GM23248 (cell line): ENCODE data around the gene ACP6. TPM values are rescaled to one million over a fixed set of nuclear protein-coding genes. Genes with fewer than 3 reads are reported as not detected.

Experiments
- DNase-seq: peaks from one replicate; pipeline ENCODE4 v3.0.0-alpha.2; 2015
- H2AFZ ChIP-seq: fragments of 200-600 bp; sonication (generic); 2 replicates; pipeline ENCODE4 v1.6.1; 2016; ENCODE audit warnings: antibody characterized with exemption
- H3F3A ChIP-seq: fragments of 200-600 bp; sonication (generic); 2 replicates; pipeline ENCODE4 v1.6.1; 2016; ENCODE audit warnings: mild to moderate bottlenecking, antibody characterized with exemption, mixed run types; ENCODE audit not compliant: insufficient read depth
- H3K27ac ChIP-seq: fragments of 200-600 bp; sonication (generic); 2 replicates; pipeline ENCODE4 v1.5.1; 2016; ENCODE audit warnings: mild to moderate bottlenecking
- H3K27me3 ChIP-seq: fragments of 200-600 bp; sonication (generic); replicated peaks from 2 replicates; pipeline ENCODE4 v1.6.1; 2016; ENCODE audit warnings: mild to moderate bottlenecking; ENCODE audit not compliant: insufficient read depth
- H3K36me3 ChIP-seq: fragments of 200-600 bp; sonication (generic); 2 replicates; pipeline ENCODE4 v1.6.1; 2016; ENCODE audit warnings: low read depth, mild to moderate bottlenecking
- H3K4me1 ChIP-seq: fragments of 200-600 bp; sonication (generic); 2 replicates; pipeline ENCODE4 v1.6.1; 2016; ENCODE audit warnings: mild to moderate bottlenecking; ENCODE audit not compliant: insufficient read depth
- H3K4me2 ChIP-seq: fragments of 200-600 bp; sonication (generic); one replicate; pipeline ENCODE4 v1.6.1; 2016; ENCODE audit warnings: mild to moderate bottlenecking; ENCODE audit not compliant: unreplicated experiment
- H3K4me3 ChIP-seq: fragments of 200-600 bp; sonication (generic); 2 replicates; pipeline ENCODE4 v1.5.1; 2016; ENCODE audit warnings: mild to moderate bottlenecking
- H3K79me2 ChIP-seq: fragments of 200-600 bp; sonication (generic); 2 replicates; pipeline ENCODE4 v1.6.1; 2016; ENCODE audit warnings: mild to moderate bottlenecking; ENCODE audit not compliant: insufficient read depth
- H3K9ac ChIP-seq: fragments of 200-600 bp; sonication (generic); 2 replicates; pipeline ENCODE4 v1.6.1; 2016; ENCODE audit warnings: mild to moderate bottlenecking
- H3K9me2 ChIP-seq: fragments of 200-600 bp; sonication (generic); 2 replicates; pipeline ENCODE4 v1.6.1; 2016; ENCODE audit warnings: mixed run types, mild to moderate bottlenecking, moderate library complexity; ENCODE audit not compliant: insufficient read depth
- H3K9me3 ChIP-seq: fragments of 200-600 bp; sonication (generic); one replicate; pipeline ENCODE4 v1.6.1; 2017; ENCODE audit warnings: low read depth
- H4K20me1 ChIP-seq: fragments of 200-600 bp; sonication (generic); 2 replicates; pipeline ENCODE4 v1.6.0; 2016; ENCODE audit not compliant: insufficient read depth
- EZH2 ChIP-seq: fragments of 200-600 bp; sonication (generic); IDR thresholded peaks from 2 replicates; pipeline ENCODE4 v1.6.1; 2018; ENCODE audit warnings: antibody characterized with exemption, mild to moderate bottlenecking; ENCODE audit not compliant: insufficient read depth, poor library complexity, severe bottlenecking
- EZH2phosphoT487 ChIP-seq: fragments of 200-600 bp; sonication (generic); IDR thresholded peaks from 2 replicates; pipeline ENCODE4 v1.6.1; 2018; ENCODE audit warnings: antibody characterized with exemption, moderate library complexity, mild to moderate bottlenecking, low read depth; ENCODE audit not compliant: insufficient read depth
- WGBS, 2 experiments: methylation state at CpG; one replicate each; pipeline ENCODE4 v1.1.6; 2015 to 2017; ENCODE audit warnings: low lambda C conversion rate in 2 of 2, low coverage in 1 of 2; ENCODE audit errors: missing lambda C conversion rate in 2 of 2; 5-methylcytosine and 5-hydroxymethylcytosine counted together
- in situ Hi-C: fragments of 300-500 bp; cut with MboI; formaldehyde crosslinking; loops from 2 replicates; pipeline ENCODE4 v1.15.0; 2020
- polyA plus RNA-seq: library from polyadenylated mRNA; unstranded; fragments of >200 nt; fragmentation: Nextera tagmentation; extraction: Ambion mirVana; gene quantifications from 2 replicates; pipeline ENCODE4 v1.2.1, GENCODE V29; 2016
- total RNA-seq: library from RNA; depleted of rRNA; stranded (reverse); fragments of >200 nt; shearing (Covaris generic); gene quantifications from 2 replicates; pipeline ENCODE4 v1.2.3, GENCODE V29; 2014

The ACP6 gene
- total and polyA plus RNA-seq, 2 experiments from 2014 or later, result 9.1 to 11.0 TPM

DNA sequence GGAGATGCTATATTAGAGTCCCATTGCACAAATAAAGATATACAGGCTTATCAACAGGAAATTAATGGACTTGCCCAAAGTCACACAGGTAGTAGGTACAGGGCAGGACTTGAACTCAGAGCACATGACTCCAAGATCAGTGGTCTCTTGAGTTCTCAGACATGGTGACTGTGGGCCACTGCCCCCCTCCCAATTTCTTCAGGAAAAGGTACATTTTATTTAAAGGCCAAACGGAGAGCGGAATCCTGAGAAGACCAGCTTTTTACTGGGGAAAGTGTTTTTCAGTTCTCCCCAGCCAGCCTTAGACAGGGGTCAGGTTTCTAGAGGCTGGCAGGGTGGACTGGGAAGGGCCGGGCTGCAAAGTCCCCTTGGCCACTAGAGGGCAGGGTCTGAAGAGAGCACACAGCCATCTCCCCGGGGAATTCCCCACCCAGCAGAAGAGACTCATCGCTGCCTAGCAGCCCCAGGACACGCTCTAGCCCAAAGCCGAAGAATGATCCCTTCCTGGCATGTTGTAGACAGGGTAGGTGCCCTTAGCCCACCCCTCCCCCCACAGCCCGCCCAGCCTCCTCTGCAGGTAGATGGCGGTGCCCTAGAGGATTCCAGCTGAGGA is 29.7 kb downstream of the ACP6 start:
- Histone ChIP-seq H3K4me2 (no peak overlapping the region), H2AFZ (no peak overlapping the region), H4K20me1 (no peaks in the 10 kb centered on the region), H3K36me3 (no peaks in the 10 kb centered on the region), H3K9ac (no peak overlapping the region), H3K4me3 (no peak overlapping the region), H3F3A (no peaks in the 10 kb centered on the region), H3K4me1 (no peaks in the 10 kb centered on the region), H3K9me2 (no peaks in the 10 kb centered on the region), H3K27ac (no peak overlapping the region), H3K79me2 (no peaks in the 10 kb centered on the region), H3K27me3 (no peaks in the 10 kb centered on the region), H3K9me3 (no peaks in the 10 kb centered on the region)
- TF ChIP-seq EZH2, result no peak
- no peak for TF ChIP-seq EZH2phosphoT487
- 45 to 50% methylated on average over 8 to 9 of the region's 9 CpGs for whole genome bisulfite sequencing, 2 experiments
- in situ Hi-C loops, result loop anchor here (25.0 kb wide), 1 partner anchor 353 kb away; no protein-coding TSS in a partner anchor
- peak; percentile 95 for DNase-seq

DNA sequence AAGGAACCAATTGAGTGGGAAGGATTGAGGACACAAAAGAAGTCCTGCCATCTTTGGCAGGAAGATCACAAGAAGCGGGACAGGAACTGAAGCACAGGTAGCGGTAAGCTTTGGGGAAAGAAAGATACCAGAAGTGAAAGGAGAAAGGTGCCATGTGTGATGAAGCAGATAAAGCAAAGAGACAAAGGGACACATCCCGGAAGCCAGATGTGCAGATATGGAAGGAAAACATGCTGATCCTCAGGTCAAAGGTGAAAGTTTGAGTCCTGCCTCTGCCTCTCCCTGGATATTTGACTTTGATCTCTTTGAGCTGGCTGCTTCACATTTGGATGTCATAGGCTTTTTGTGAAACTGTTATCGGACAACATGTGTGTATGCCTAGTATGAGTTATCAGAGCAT is 34.0 kb downstream of the ACP6 start:
- Histone ChIP-seq H4K20me1 (no peaks in the 10 kb centered on the region), H3K4me3 (no peak overlapping the region), H2AFZ (no peak overlapping the region), H3K4me1 (no peaks in the 10 kb centered on the region), H3K27me3 (no peaks in the 10 kb centered on the region), H3F3A (no peaks in the 10 kb centered on the region), H3K4me2 (no peak overlapping the region), H3K79me2 (no peaks in the 10 kb centered on the region), H3K36me3 (no peaks in the 10 kb centered on the region), H3K9ac (no peak overlapping the region), H3K9me3 (no peaks in the 10 kb centered on the region), H3K27ac (no peak overlapping the region), H3K9me2 (no peaks in the 10 kb centered on the region)
- DNase-seq, result no peak
- WGBS, 2 experiments, result 91 to 97% methylated on average over 4 of the region's 4 CpGs
- in situ Hi-C loops, result loop anchor here (25.0 kb wide), 1 partner anchor 349 kb away; no protein-coding TSS in a partner anchor
- TF ChIP-seq EZH2phosphoT487, result no peak
- TF ChIP-seq EZH2, result no peak

DNA sequence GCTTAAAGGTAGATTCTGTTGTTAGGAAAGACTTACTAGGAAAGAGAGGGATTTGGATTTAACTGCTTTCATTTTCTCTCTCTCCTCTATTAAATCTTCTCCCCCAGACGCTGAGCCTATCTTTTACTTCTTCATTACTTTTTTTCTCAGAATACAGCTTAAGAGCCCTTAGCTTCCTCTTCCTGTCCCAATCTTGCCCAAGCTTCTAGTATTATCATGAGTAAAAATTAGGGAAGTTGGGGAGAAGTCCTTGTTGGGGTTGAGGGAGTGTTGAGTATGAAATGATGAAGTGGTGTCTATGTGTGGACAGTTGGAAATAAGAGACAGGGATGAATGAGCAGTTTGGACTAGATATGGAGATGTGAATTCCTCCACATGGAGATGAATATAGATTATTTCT is 35.0 kb downstream of the ACP6 start:
- H3K9me2 ChIP-seq, result no peaks in the 10 kb centered on the region
- H3K36me3 ChIP-seq, result no peaks in the 10 kb centered on the region
- H3K4me1 ChIP-seq, result 0 out of 2 replicates have a peak, but pooled peaks cover 5% of the 10 kb centered on the region
- H3F3A ChIP-seq, result no peaks in the 10 kb centered on the region
- no peaks in the 10 kb centered on the region for H3K27me3 ChIP-seq
- WGBS, 2 experiments, result 95% methylated on average over 1 of the region's 1 CpG
- no peak overlapping the region for H2AFZ ChIP-seq
- no peak overlapping the region for H3K27ac ChIP-seq
- H3K9me3 ChIP-seq, result no peaks in the 10 kb centered on the region
- no peaks in the 10 kb centered on the region for H3K79me2 ChIP-seq
- no peak for DNase-seq
- H3K4me2 ChIP-seq, result no peak overlapping the region
- in situ Hi-C loops, result loop anchor here (25.0 kb wide), 1 partner anchor 348 kb away; no protein-coding TSS in a partner anchor
- H3K4me3 ChIP-seq, result no peak overlapping the region
- TF ChIP-seq EZH2, result no peak
- no peak for TF ChIP-seq EZH2phosphoT487
- H3K9ac ChIP-seq, result no peak overlapping the region
- no peaks in the 10 kb centered on the region for H4K20me1 ChIP-seq

DNA sequence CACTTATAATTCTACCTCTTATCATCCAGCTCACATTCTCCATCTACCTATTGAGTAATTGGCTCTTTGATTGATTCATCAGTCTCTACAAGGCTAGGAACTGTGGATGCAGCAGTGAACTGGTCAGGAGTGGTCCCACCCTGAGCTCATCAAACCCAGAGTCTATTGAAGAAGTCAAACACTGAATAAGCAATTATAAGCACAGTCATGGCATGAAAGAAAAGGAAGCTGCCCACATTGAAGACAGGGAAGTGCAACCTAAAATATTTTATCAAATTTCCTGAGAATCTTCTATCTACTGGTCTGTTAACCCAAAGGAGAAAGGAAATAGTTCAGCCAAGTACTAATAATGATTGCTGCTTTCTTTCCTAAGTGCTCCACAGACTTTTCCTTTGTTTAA is 35.7 kb downstream of the ACP6 start:
- H4K20me1 ChIP-seq, result no peaks in the 10 kb centered on the region
- no peaks in the 10 kb centered on the region for H3K36me3 ChIP-seq
- H3K27ac ChIP-seq, result no peak overlapping the region
- no peak for DNase-seq
- no peaks in the 10 kb centered on the region for H3K9me3 ChIP-seq
- H3K9ac ChIP-seq, result no peak overlapping the region
- H3K27me3 ChIP-seq, result no peaks in the 10 kb centered on the region
- no peak overlapping the region for H3K4me3 ChIP-seq
- no peak overlapping the region for H2AFZ ChIP-seq
- in situ Hi-C loops, result loop anchor here (25.0 kb wide), 1 partner anchor 347 kb away; no protein-coding TSS in a partner anchor
- H3K79me2 ChIP-seq, result no peaks in the 10 kb centered on the region
- H3K9me2 ChIP-seq, result no peaks in the 10 kb centered on the region
- no peak overlapping the region for H3K4me2 ChIP-seq
- H3K4me1 ChIP-seq, result 0 out of 2 replicates have a peak, but pooled peaks cover 8% of the 10 kb centered on the region
- TF ChIP-seq EZH2 (no peak), EZH2phosphoT487 (no peak)
- H3F3A ChIP-seq, result no peaks in the 10 kb centered on the region
